Measurements from ENCODE around the gene GAS7. TPM values are rescaled to one million over a fixed set of nuclear protein-coding genes. Genes with fewer than 3 reads are reported as not detected.

The GAS7 gene
- total RNA-seq, 1 donor from 2014 or later: 50.6 TPM

DNA sequence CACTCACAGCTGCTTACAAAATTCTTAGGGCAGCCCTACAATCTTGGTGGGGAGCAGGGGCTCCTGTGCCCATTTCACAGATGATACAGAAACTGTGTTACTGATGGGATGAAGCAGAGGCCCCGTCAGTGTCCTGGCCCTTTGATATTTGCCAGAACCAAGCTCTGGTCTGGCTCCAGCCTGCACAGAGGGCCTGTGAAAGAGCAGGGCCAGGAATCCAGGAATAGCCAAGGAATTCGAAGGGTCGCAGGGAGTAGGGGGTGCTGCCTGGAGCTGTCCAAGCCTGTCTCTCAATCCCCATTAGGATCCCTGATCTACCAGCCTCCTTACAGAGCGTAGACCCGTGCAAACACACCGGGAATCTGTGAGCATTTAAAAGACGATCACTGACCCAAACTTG lies 207.1 kb downstream of the GAS7 start:
- intact Hi-C loops (cut with DNase I): no loop called here
- Histone ChIP-seq H3K27ac (no peak overlapping the region), H3K4me3 (no peak overlapping the region)

DNA sequence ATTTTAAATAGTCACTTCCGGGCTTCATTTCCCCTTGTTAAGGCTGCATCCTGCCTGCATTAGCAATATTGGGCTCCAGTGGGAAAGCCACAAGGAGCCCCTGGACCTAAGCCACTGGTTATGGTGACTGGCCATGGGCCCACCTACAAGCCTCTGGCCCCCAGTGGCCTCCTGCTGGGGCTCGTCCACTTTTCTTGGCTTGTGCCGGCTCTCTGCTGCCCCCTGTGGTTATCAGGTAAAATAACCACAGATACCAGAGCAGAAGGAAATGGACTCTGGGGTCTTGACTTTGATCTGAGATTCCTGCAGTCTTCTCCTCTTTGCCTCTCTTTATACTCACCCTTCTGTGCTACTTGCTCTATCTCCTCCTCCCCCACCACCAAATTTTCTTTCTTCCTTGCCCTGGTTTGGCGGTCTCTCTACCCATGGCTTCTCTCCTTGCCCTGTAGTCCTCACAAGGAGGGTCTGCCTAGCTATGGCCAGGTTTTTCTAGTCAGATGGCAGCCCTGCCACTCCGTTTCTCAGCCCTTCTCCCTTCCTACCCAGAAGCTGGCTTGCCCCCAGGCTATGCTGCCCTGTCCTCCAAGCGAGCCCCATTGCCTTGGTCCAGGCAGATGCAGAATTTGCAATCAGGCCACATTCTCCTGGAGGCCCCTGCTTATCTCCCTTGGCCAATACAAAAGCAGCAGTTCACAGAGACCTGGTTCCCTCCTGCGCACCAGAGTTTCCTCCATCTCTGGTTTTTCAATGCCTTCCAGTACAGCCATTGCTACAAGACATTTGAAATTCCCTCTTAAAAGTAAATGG lies 210.4 kb downstream of the GAS7 start:
- Histone ChIP-seq H3K27me3 (no peaks in the 10 kb centered on the region), H3K4me3 (no peak overlapping the region), H3K4me1 (peaks cover 8% of the 10 kb centered on the region), H3K36me3 (no peaks in the 10 kb centered on the region), H3K9me3 (no peaks in the 10 kb centered on the region), H3K27ac (no peak overlapping the region)
- ATAC-seq (peak; percentile 73), DNase-seq (no peak)
- intact Hi-C loops (cut with DNase I): no loop called here
- TF ChIP-seq, protein P1, sequence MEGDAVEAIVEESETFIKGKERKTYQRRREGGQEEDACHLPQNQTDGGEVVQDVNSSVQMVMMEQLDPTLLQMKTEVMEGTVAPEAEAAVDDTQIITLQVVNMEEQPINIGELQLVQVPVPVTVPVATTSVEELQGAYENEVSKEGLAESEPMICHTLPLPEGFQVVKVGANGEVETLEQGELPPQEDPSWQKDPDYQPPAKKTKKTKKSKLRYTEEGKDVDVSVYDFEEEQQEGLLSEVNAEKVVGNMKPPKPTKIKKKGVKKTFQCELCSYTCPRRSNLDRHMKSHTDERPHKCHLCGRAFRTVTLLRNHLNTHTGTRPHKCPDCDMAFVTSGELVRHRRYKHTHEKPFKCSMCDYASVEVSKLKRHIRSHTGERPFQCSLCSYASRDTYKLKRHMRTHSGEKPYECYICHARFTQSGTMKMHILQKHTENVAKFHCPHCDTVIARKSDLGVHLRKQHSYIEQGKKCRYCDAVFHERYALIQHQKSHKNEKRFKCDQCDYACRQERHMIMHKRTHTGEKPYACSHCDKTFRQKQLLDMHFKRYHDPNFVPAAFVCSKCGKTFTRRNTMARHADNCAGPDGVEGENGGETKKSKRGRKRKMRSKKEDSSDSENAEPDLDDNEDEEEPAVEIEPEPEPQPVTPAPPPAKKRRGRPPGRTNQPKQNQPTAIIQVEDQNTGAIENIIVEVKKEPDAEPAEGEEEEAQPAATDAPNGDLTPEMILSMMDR (IDR thresholded peaks at IDR 0.05): peak; percentile 77

More for the DNA sequence above, 207.1 kb downstream of the GAS7 start:
- DNase-seq (no peak), ATAC-seq (no peak)
- Histone ChIP-seq H3K27me3 (no peaks in the 10 kb centered on the region), H3K36me3 (no peaks in the 10 kb centered on the region), H3K9me3 (no peaks in the 10 kb centered on the region), H3K4me1 (peaks cover 8% of the 10 kb centered on the region)
- TF ChIP-seq, protein P1 (IDR thresholded peaks at IDR 0.05): no peak

DNA sequence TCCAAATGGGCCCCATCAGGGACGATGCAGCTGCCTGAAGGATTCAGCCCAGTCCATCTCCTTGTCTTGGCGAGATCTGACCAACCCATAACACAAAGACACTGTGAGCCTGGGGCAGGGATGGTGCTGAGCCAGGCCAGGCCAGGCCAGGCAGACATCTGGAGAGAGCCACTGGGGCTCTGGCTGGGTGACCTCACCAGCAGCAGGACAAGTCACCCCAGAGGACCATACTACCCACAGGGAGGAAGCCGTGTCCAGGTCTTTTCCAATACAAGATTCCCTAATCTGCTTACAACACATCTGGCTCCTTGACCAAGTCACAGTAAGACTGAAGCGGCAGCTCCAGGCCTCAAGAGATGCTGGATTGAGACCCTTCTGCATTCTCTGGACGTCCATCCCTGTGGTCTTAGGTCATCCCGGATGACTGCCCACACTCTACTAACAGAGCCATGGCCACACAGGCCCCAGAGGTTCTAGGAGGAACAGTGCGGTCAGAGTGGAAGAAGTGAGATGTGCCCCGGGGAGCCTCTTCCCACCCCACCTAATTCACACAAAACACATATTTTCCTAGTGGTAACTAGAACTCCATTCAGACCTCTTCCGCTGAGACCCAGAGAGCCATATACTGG lies 211.5 kb downstream of the GAS7 start:
- no peaks in the 10 kb centered on the region for H3K9me3 ChIP-seq
- no peak overlapping the region for H3K4me3 ChIP-seq
- intact Hi-C loops (cut with DNase I): no loop called here
- no peak overlapping the region for H3K27ac ChIP-seq
- H3K36me3 ChIP-seq: no peaks in the 10 kb centered on the region
- TF ChIP-seq, protein P1 (IDR thresholded peaks at IDR 0.05): no peak
- DNase-seq (no peak), ATAC-seq (no peak)
- H3K27me3 ChIP-seq: no peaks in the 10 kb centered on the region
- peaks cover 8% of the 10 kb centered on the region for H3K4me1 ChIP-seq

DNA sequence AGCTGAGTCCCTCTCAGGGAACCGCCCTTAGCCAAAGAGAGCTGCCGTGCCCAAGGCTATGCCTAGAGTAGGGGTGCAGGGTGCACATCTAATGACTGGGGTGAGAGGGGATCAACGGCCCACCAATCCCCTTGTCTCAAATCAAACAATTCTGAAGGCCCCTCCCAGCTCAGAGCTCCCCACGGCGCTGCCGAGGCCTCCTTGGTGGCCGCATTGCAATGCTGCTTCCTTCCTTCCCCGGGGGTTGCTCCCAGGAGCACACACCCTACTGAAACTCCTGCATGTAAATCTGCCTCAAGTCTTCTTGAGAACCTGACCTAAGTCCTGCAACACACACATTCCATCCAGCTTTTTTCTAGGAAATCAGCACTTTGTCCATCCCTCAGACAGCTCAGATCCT lies 212.8 kb downstream of the GAS7 start:
- TF ChIP-seq, protein P1 (IDR thresholded peaks at IDR 0.05): no peak
- intact Hi-C loops (cut with DNase I): no loop called here
- no peaks in the 10 kb centered on the region for H3K27me3 ChIP-seq
- H3K4me1 ChIP-seq: peaks cover 8% of the 10 kb centered on the region
- no peak for DNase-seq
- no peak overlapping the region for H3K4me3 ChIP-seq
- no peaks in the 10 kb centered on the region for H3K36me3 ChIP-seq
- H3K27ac ChIP-seq: no peak overlapping the region
- peak; percentile 15 for ATAC-seq
- H3K9me3 ChIP-seq: no peaks in the 10 kb centered on the region

DNA sequence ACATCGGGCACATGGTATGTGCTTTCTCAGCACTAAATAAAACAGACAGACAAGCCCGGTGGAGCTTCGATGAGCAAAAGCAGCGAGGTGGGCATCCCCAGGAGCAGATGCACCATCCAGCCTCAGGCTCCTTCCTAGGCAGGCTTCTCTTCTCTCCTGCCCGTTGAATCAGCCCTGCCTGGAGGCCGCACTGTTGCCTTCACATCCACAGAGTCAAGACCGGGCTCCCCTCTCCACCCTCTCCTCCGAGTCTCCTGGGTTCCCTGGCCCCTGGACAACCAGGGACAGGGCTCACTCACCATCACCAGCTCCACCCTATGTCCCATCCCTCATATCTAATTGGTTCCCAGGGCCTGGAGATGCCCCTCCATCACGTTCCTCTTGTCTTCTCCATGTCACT lies 213.6 kb downstream of the GAS7 start:
- no peaks in the 10 kb centered on the region for H3K27me3 ChIP-seq
- intact Hi-C loops (cut with DNase I): no loop called here
- H3K9me3 ChIP-seq: no peaks in the 10 kb centered on the region
- H3K27ac ChIP-seq: no peak overlapping the region
- ATAC-seq (no peak), DNase-seq (no peak)
- TF ChIP-seq, protein P1 (IDR thresholded peaks at IDR 0.05): no peak
- H3K36me3 ChIP-seq: no peaks in the 10 kb centered on the region
- H3K4me1 ChIP-seq: peaks cover 8% of the 10 kb centered on the region
- no peak overlapping the region for H3K4me3 ChIP-seq
